Activated T-cell treated with anti-CD3 and anti-CD28 coated beads, Interleukin-2, amount 50 U/mL, for 72 hours (primary cell): ENCODE results near the gene ARHGAP27. TPM values are rescaled to one million over a fixed set of nuclear protein-coding genes. Genes with fewer than 3 reads are reported as not detected.
"Not testable (repeated sequence)": the region's sequence is repeated elsewhere in the genome, so short reads cannot be mapped to it uniquely, and the experiment has no call there.

Experiments
- ATAC-seq, 2 donors: fragments of 150-1000 bp; cut with Tn5 transposase; replicated peaks in 1 of 2; 2 replicates each; pipeline ENCODE4 v1.10.0; 2021; ENCODE audit warnings: moderate library complexity in 2 of 2, mild to moderate bottlenecking in 1 of 2
- DNase-seq, 2 donors: peaks; one replicate each; pipeline ENCODE4 v3.0.0; 2021 to 2022; ENCODE audit warnings: mixed read lengths in 1 of 2
- H3K27ac Mint-ChIP-seq: one replicate; pipeline ENCODE4 v1.8.0; 2022; ENCODE audit warnings: mild to moderate bottlenecking, moderate library complexity, mixed read lengths
- H3K27me3 Mint-ChIP-seq: one replicate; pipeline ENCODE4 v1.8.0; 2022; ENCODE audit warnings: low read depth, mixed read lengths
- H3K36me3 Mint-ChIP-seq, 2 donors: one replicate each; pipeline ENCODE4 v1.8.0; 2022; ENCODE audit warnings: mixed read lengths in 2 of 2, mild to moderate bottlenecking in 1 of 2; ENCODE audit not compliant: insufficient read depth in 2 of 2
- H3K4me1 Mint-ChIP-seq: one replicate; pipeline ENCODE4 v1.8.0; 2022; ENCODE audit warnings: low read depth, mixed read lengths
- H3K4me3 Mint-ChIP-seq, 2 donors: one replicate each; pipeline ENCODE4 v1.8.0; 2022; ENCODE audit warnings: mild to moderate bottlenecking in 2 of 2, mixed read lengths in 2 of 2, moderate library complexity in 2 of 2
- H3K9me3 Mint-ChIP-seq, 2 donors: one replicate each; pipeline ENCODE4 v1.8.0; 2022; ENCODE audit warnings: mixed read lengths in 2 of 2
- total RNA-seq, 2 donors: library from RNA; stranded (reverse); gene quantifications; one replicate each; pipeline ENCODE4 v1.2.3, GENCODE V29; 2022

ARHGAP27 gene
- total RNA-seq: 10 to 100 TPM; 41.4 to 42.6 TPM

- H3K36me3 Mint-ChIP-seq: no peaks in the 10 kb centered on the region
- H3K27ac Mint-ChIP-seq: no peak within 1 kb of the TSS
Measured at GRCh38 chr17:45432405-45433158, at the start of gene ARHGAP27. TSS of gene ARHGAP27 (minus strand) at chr17:45432870. CDS start at chr17:45430279, 2,591 bp downstream.

DNA sequence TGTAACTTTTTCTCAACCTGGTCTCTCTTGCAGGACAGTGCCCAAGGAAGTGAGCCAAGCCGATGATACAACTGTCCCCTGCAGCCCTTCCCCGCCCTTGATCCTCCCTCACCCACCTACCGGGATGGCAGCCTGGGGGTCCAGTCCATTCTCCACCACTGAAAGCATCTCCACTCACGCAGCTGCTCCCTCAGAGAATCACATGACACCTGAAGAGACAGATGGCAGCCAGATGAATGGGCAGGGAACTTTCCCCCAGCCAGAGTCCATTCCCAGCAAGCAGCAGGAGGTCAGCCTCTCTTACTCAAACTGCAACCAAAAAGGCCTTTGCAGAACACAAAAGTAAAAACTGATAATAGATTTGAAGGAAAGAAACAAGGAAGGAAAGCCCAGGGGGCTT lies 49.6 kb upstream of the ARHGAP27 start:
- H3K36me3 Mint-ChIP-seq, H3K9me3 Mint-ChIP-seq, DNase-seq, ATAC-seq, H3K27ac Mint-ChIP-seq, H3K4me3 Mint-ChIP-seq, H3K4me1 Mint-ChIP-seq, H3K27me3 Mint-ChIP-seq: not testable (repeated sequence)

More at GRCh38 chr17:45432405-45433158, at the start of gene ARHGAP27:
- Mint-ChIP-seq H3K9me3 (no peaks in the 10 kb centered on the region), H3K27me3 (no peaks in the 10 kb centered on the region), H3K4me1 (peaks cover 26% of the 10 kb centered on the region), H3K4me3 (peak within 1 kb of the TSS; percentile 89 to 92)
- DNase-seq (peak; percentile 41 to 49), ATAC-seq (peak; percentile 12 to 14)

DNA sequence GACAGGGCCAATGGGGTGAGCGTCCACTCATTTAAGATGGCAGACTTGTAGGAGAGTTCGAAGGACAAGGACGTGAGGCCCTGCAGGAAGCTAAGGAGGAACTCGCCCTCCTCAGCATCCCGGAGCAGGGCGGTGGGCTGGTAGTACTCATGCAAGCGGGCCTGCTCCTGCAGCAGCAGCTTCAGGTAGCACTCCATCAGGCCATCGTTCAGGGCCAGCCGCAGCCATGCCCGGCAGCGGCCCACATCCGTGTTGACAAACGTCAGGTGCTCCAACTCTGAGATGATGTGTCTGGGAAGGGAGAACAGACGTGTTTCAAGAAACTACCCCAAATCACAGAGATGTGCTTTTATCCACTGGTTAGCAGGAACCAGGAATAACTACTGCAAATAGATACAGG lies 42.8 kb upstream of the ARHGAP27 start:
- not testable (repeated sequence) for H3K27me3 Mint-ChIP-seq, H3K4me1 Mint-ChIP-seq, H3K27ac Mint-ChIP-seq, ATAC-seq, DNase-seq, H3K36me3 Mint-ChIP-seq, H3K9me3 Mint-ChIP-seq, H3K4me3 Mint-ChIP-seq

GRCh38 chr17:45472249-45472648 lies 39.6 kb upstream of the ARHGAP27 start:
- H3K36me3 Mint-ChIP-seq: not testable (repeated sequence)

GRCh38 chr17:45469204-45469563 lies 36.5 kb upstream of the ARHGAP27 start:
- not testable (repeated sequence) for H3K9me3 Mint-ChIP-seq, ATAC-seq, H3K4me3 Mint-ChIP-seq, H3K27me3 Mint-ChIP-seq, H3K27ac Mint-ChIP-seq, H3K36me3 Mint-ChIP-seq, DNase-seq, H3K4me1 Mint-ChIP-seq

More at GRCh38 chr17:45472249-45472648, 39.6 kb upstream of the ARHGAP27 start:
- not testable (repeated sequence) for H3K4me3 Mint-ChIP-seq, H3K27me3 Mint-ChIP-seq, H3K27ac Mint-ChIP-seq, H3K4me1 Mint-ChIP-seq, DNase-seq, H3K9me3 Mint-ChIP-seq, ATAC-seq

GRCh38 chr17:45468293-45469203 lies 35.9 kb upstream of the ARHGAP27 start:
- DNase-seq, H3K4me1 Mint-ChIP-seq, H3K36me3 Mint-ChIP-seq, H3K9me3 Mint-ChIP-seq, ATAC-seq, H3K27ac Mint-ChIP-seq, H3K27me3 Mint-ChIP-seq, H3K4me3 Mint-ChIP-seq: not testable (repeated sequence)

DNA sequence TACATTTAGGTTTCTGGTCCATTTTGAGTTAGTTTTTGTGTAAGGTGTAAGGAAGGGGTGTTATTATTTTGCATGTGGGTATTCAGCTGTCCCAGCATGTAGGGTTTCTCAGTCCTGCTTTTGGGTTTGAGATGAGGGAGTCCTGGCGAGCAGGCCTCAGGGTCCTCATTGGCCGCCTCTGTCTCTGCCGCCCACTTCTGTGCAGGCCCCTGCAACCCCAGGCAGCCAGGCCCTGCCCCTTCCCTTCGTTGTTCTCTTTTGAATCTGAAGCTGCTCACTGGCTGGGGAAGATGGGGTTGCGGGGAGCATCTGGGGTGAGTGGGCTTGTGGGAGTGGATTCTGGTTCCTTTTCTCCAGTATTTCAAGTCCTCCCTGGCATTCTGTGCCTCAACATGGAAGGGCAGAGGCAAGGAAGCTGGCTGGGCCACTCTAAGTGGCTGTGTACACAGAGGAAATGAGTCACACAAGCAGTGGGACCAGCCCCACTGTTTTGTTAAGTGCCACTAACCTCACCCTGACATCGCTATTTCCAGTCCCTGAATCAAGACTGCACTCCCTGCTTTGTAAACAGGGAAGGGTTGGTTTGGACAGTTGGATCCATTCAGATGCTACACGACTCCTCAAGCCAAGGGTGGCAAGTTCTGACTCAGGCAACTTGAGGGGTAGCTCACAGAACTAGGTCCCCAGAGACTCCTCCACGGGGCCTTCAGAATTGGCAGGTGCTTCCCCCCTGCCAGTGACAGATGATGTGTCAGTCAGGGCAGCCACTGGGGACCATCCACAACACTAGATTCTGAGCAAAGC lies 29.1 kb upstream of the ARHGAP27 start:
- peaks cover 16% of the 10 kb centered on the region for H3K4me1 Mint-ChIP-seq
- DNase-seq (peak; percentile 49 to 58), ATAC-seq (peak; percentile 95)
- H3K27ac Mint-ChIP-seq: peak overlapping the region; percentile 82
- H3K27me3 Mint-ChIP-seq, H3K36me3 Mint-ChIP-seq, H3K9me3 Mint-ChIP-seq: not testable (repeated sequence)
- peak overlapping the region in 1 of 2 donors; percentile 49 for H3K4me3 Mint-ChIP-seq

- H3K27me3 Mint-ChIP-seq, DNase-seq, H3K9me3 Mint-ChIP-seq, H3K27ac Mint-ChIP-seq, H3K36me3 Mint-ChIP-seq, H3K4me3 Mint-ChIP-seq, ATAC-seq: not testable (repeated sequence)
- H3K4me1 Mint-ChIP-seq: peaks cover 16% of the 10 kb centered on the region
Measured at GRCh38 chr17:45460422-45460821, 27.8 kb upstream of the ARHGAP27 start.

GRCh38 chr17:45454341-45454740 lies 21.7 kb upstream of the ARHGAP27 start:
- not testable (repeated sequence) for ATAC-seq, H3K27me3 Mint-ChIP-seq, H3K36me3 Mint-ChIP-seq, H3K4me3 Mint-ChIP-seq, H3K9me3 Mint-ChIP-seq, DNase-seq, H3K27ac Mint-ChIP-seq, H3K4me1 Mint-ChIP-seq

- H3K27ac Mint-ChIP-seq: not testable (repeated sequence)
Measured at GRCh38 chr17:45453731-45454130, 21.1 kb upstream of the ARHGAP27 start.

GRCh38 chr17:45453225-45453534 lies 20.5 kb upstream of the ARHGAP27 start:
- not testable (repeated sequence) for H3K4me1 Mint-ChIP-seq, ATAC-seq, H3K9me3 Mint-ChIP-seq, H3K27me3 Mint-ChIP-seq, DNase-seq, H3K4me3 Mint-ChIP-seq, H3K27ac Mint-ChIP-seq, H3K36me3 Mint-ChIP-seq

More at GRCh38 chr17:45453731-45454130, 21.1 kb upstream of the ARHGAP27 start:
- ATAC-seq, H3K4me1 Mint-ChIP-seq, H3K27me3 Mint-ChIP-seq, H3K9me3 Mint-ChIP-seq, DNase-seq, H3K4me3 Mint-ChIP-seq, H3K36me3 Mint-ChIP-seq: not testable (repeated sequence)

GRCh38 chr17:45452329-45453224 lies 19.9 kb upstream of the ARHGAP27 start:
- DNase-seq, H3K9me3 Mint-ChIP-seq, ATAC-seq, H3K36me3 Mint-ChIP-seq, H3K27ac Mint-ChIP-seq, H3K4me1 Mint-ChIP-seq, H3K4me3 Mint-ChIP-seq, H3K27me3 Mint-ChIP-seq: not testable (repeated sequence)
